GM12892 (cell line): ENCODE results near the gene PHC2.

ENCODE experiments used
- POLR2A ChIP-seq: IDR thresholded peaks from 2 replicates; pipeline ENCODE4 v1.6.1; 2011; ENCODE audit warnings: low read depth, low read length, control low read depth
- TAF1 ChIP-seq: IDR thresholded peaks from 2 replicates; pipeline ENCODE4 v1.6.1; 2011; ENCODE audit warnings: low read depth, mild to moderate bottlenecking, control low read depth, low read length, borderline replicate concordance

DNA sequence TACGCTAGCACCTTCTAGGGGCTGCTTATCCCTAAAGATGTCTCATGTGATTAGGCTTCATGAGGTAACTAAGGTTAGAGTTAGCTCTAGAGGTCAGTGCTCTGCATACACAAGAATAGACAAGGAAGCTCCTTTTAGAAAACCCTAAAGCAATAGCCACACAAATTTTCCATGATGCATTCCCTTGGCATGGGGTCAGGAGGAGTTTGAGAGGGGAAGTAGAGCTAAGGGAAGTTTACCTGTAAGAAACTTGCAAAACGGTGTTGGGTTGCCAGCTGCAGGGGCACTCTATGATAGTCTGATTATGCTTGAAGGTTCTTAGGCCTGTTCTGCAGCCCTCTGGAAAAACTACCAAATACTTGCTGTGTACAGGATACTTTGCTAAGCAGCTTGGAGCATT lies 71.0 kb downstream of the PHC2 start:
- TF ChIP-seq POLR2A (no peak), TAF1 (no peak)
